Right lobe of liver (tissue), 4 donors: ENCODE results near the gene GFRA1.

Experiments used
- POLR2A ChIP-seq: fragments of 450-650 bp; IDR thresholded peaks from one replicate; pipeline ENCODE4 v1.6.1; 2017; ENCODE audit warnings: antibody characterized with exemption, mild to moderate bottlenecking
- TF ChIP-seq, protein P1 (sequence below), 4 donors: fragments of 200-600 bp in 3 of 4; fragments of 450-650 bp in 1 of 4; IDR thresholded peaks; one replicate each; pipeline versions ENCODE4 v1.5.1 to v1.8.0; 2016 to 2022; ENCODE audit warnings: antibody characterized with exemption in 4 of 4, mild to moderate bottlenecking in 2 of 4
- donor health status: DM: no; HTN: no; CAD: no.
- donor health status: DM: no; HTN: no; CAD: no.
- donor health status: DM: no; HTN: yes; CAD: no.

DNA sequence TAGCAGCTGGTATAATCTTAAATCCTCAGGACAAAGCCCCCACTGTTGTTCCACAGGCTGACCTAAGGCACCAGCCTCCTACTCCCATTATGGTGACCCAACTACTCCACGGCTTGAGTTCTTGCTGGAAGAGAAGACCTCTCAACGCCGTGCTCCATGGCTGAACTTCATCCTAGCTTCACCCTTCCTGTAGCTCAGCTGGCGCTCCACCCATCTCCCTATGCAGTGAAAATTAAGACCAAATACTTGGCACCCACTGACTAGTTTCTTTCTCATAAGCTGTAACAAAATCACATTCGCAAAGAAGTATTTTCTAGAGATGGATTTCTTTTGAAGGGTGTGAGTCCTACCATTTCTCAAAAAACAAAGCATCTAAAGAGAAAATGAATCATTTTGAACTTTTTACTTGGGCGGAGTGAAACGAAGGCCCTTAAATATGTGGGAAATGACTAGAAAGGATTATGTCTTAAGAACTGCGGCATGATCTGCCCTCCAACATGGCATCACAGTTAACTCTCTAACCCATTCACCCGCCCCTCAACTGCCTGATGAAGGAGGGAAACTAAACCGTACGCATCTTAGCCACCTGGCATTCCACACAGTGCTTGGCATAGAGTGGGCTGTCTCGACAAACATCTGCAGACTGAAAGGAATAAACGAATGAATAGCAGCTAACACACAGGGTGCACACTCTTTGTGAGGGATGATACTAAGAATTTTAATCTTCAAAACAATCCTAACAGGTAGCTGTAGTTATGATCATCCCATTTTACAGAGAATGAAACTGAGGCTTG lies 32.7 kb downstream of the GFRA1 start:
- TF ChIP-seq, protein P1, sequence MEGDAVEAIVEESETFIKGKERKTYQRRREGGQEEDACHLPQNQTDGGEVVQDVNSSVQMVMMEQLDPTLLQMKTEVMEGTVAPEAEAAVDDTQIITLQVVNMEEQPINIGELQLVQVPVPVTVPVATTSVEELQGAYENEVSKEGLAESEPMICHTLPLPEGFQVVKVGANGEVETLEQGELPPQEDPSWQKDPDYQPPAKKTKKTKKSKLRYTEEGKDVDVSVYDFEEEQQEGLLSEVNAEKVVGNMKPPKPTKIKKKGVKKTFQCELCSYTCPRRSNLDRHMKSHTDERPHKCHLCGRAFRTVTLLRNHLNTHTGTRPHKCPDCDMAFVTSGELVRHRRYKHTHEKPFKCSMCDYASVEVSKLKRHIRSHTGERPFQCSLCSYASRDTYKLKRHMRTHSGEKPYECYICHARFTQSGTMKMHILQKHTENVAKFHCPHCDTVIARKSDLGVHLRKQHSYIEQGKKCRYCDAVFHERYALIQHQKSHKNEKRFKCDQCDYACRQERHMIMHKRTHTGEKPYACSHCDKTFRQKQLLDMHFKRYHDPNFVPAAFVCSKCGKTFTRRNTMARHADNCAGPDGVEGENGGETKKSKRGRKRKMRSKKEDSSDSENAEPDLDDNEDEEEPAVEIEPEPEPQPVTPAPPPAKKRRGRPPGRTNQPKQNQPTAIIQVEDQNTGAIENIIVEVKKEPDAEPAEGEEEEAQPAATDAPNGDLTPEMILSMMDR (IDR thresholded peaks at IDR 0.05) = no peak
- TF ChIP-seq POLR2A = no peak
